Stimulated activated CD8-positive, alpha-beta memory T cell treated with anti-CD3 and anti-CD28 coated beads, Interleukin-15, amount 100 ng/mL, for 24 hours (primary cell): Measurements from ENCODE around the gene CCNE1.

Experiments
- DNase-seq: peaks from one replicate; pipeline ENCODE4 v3.0.0-alpha.2; 2020; ENCODE audit warnings: low read depth

The CCNE1 gene

DNA sequence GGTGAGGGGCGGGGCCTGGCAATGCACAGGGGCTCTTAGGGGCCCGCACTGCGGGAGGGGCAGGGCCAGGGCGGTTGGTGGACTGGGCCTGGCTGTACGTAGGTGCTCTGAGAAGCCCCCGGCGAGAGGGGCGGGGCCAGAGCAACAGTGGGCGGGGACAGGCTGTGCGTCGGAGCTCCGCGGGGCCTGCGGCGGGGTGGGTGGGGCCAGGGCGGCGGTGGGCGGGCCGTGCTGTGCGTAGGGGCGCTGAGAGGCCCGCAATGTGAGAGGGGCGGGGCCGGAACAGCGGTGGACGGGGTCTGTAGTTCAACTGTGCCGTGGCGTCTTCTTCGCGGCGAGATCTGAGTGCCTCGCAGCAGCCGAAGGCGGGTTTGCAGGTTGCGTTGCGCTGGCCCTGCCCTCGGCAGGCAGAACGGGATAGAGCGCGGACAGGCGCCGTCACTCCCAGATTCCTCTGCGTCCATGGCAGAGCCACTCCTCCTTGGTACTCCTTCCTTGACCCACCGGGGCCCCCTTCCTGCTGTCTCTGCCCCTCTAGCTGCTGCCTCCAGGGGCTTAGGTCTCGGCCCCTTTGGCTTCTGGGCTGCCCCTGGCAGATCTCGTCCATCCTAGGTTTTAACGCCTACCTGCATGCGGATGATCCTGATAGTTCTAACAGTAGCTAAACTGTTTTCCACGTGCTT is 33.2 kb downstream of the CCNE1 start:
- DNase-seq, result peak; percentile 89

DNA sequence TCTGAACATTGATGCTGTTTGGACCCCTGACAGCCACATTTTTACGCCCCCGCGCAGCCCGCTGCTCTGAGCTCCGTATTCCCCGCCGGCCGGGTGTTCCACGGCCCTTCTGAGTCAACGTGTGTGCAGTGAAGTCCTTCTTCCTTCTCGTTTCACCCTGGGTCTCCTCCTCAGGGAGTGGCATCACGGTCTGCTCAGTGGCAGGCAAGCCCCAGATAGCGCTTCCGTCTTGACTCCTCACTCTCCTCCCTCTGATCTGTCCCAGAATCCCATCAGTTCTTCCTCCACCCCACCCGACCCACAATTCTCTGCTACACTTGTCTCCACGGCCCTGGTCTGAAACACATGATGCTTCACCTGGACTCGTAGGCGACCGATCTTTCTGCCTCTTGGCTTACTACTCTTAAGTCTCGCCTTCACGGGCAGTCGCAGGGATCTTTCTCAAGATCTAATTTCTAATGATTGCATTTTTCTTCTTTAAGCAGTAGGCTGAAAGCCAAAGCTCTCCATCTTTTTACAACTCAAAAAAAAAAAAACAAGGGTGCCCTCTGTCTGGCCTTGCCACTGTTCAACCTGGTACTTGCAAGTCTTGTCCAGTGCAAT is 33.9 kb downstream of the CCNE1 start:
- DNase-seq, result no peak

DNA sequence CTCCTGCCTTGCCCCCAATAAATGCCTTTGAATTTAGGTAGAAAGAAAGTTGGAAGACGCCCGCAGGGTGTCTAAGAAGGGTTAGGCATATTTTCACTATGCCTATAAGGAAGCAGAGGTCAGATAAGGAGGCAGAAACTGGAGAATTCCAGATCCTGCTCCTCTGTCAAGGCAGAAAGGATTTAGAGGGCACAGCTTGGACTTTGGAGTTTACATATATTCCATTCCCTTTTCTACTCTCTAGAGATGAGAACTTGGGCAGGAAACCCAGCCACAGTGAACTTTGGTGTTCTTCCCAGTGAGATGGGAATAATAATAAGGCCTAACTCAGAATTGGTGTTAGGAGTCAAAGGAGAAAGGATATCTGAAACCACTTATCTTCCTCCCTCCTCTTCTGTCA is 37.4 kb downstream of the CCNE1 start:
- DNase-seq, result no peak

GRCh38 chr19:29850482-29850881 is 38.7 kb downstream of the CCNE1 start:
- DNase-seq, result no peak

DNA sequence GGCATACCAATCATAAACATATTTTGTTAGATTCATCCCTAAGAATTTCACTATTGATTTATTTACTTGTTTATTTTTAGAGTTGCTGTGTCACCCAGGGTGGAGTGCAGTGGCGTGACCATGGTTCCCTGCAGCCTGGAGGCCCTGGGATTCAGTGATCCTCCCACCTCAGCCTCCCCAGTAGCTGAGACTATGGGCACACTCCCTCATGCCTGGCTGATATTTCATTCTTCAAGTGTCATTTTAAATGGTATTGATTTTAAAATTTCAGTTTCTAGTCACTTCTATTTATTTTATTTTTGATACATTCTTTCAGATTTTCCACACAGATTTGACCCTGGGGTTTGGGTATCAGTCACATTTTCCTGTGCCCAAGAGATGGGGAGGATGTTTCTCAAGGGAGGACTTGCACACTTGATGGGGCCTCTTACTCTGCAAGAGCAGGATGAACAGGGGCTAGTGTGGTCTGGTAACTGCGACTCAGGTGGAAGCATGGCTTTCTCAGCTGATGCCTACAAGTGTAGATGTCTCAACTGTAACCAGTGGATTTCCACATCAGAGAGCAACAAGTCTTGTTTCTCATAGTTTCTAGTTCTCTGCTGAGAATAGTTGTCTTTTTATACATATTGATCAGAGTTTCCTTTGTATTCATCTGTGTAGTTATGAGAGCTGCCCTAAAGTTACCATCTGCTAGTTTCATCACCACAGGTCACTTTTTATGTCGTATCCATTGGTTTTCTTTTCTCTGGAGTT is 40.2 kb downstream of the CCNE1 start:
- DNase-seq, result no peak

DNA sequence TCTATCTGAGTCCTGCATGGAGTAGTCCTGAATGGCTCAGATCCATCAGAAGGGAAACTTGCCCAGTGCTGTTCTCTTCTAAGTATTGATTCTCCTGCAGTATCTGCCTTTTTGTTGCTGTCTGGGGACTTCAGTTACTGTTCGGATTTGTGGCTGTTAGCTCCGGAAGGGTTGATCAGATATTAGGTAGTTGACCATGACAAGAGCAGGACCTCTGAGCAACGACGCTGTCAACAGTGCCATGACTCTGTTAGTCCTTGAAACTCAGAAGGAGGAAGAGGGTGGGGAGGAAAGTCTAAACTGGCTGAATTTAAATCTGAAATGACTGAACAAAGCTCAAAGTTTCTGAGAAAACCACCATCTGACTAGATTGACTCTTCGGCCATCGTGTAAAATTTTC is 42.2 kb downstream of the CCNE1 start:
- DNase-seq, result no peak

- DNase-seq, result no peak
Measured at GRCh38 chr19:29855087-29855486, 43.3 kb downstream of the CCNE1 start.

DNA sequence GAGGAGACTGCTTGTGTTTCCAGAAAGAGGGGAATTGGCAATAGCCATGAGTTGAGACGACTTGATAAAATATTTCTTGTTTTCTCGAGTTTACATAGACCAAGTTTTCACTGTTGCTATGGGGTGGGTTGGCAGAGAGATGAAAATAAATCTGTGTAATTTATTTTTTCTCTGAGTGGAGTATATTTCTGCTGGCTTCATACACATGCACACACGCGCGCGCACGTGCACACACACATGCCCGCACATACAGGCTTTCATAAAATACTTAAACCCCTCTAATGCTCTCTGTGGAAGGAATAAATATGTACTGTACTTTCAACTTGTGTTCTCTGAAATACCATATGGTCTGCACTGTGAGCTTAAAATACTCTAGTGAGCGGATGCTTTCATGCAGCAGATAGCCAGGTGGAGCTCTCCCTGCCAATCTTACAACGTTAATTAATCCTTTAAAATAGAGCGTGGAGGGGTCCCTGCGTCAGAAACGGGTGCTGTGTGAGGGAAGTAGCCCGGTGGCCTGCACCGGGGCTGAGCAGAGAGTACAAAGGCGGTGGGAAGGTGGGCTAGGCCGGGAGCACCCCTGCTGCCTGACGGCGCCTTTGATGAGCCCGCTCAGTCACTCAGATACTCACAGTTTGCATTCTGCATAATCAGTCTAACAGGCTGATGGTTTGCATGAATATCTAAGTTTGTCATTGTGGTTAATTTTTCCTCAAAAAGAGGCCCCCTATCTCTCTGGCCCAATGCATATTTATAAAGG is 44.1 kb downstream of the CCNE1 start:
- no peak for DNase-seq

DNA sequence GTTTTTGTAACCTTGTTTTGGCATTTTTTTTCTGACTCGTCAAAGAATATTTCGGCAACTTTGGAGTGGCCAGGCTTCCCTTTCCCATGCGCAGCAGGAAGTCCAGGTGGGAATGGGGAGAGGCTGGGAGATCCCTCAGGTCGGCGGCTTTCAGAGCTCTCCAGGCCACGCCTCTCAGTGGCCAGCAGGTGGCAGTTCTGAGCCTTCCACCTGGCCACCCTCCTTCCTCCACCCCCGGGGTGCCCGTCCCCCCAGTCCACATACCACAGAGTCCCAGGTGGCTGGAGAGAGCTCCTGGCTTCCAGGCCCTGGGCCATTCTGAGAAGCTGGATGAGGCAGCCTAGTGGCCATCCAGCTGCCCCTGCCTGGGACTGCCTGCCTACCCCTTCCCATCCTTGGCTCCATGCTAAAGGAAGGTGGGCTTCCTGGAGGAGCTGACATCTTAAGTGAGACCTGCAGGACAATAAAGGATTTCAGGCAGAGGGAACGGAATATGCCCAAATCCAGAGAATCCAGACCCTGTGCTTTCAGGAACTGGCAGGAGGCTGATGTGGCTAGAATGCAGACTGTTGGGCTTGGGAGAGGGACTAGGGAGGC is 46.3 kb downstream of the CCNE1 start:
- DNase-seq, result no peak

DNA sequence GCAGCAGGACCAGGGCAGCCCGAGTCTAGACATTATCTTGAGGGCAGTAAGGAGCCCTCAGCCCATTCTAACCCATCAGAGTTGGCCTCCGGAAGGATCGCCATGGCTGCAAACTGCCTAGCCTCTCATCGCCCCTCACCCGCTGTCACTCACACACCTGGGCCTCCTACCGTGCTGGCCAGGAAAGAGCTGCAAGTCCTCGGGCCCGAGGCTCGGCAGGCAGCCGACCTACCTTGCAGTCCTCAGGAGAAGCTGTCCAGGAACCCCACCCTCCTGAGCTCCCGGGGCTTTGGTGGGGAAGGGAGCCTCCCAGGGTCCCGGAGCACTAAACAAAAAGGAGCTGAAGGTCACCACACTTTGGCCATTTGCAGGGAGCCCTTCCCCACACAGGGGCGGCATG is 46.8 kb downstream of the CCNE1 start:
- DNase-seq, result no peak

- DNase-seq, result no peak
Measured at GRCh38 chr19:29860492-29860891, 48.7 kb downstream of the CCNE1 start.

GRCh38 chr19:29861574-29861973 is 49.8 kb downstream of the CCNE1 start:
- DNase-seq, result no peak

GRCh38 chr19:29866011-29866410 is 54.2 kb downstream of the CCNE1 start:
- no peak for DNase-seq

GRCh38 chr19:29867984-29868383 is 56.2 kb downstream of the CCNE1 start:
- DNase-seq, result no peak

- DNase-seq, result no peak
Measured at GRCh38 chr19:29871143-29871542, 59.4 kb downstream of the CCNE1 start.

DNA sequence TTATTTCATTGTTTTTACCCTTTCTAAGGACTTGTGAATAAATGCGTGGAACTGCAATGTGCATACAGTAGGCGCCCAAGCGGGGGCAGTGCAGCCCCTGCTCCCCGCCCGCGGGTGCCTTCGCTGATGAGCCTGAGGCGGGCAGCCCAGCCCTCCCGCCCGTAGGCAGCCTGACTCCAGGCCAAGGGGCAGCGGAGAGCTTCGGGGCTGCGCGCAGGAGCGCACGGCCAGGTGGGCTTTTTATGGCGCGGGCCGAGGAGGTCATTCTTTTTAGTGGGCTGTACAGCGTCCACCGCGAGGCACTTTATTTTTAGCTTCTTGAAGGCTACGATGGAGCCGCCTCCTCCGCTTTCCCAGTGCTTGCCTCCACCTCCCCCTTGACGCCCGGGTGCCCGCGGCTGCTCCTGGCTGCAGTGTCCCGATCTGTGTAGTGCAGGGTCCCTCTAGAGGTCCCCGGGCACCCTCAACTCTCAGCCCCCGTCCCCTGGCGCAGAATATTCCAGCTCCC is 60.5 kb downstream of the CCNE1 start:
- DNase-seq, result no peak

GRCh38 chr19:29873024-29873800 is 61.4 kb downstream of the CCNE1 start:
- DNase-seq, result peak; percentile 56
